A673 (cell line): ENCODE data around the gene ARID5B. TPM values are rescaled to one million over a fixed set of nuclear protein-coding genes. Genes with fewer than 3 reads are reported as not detected.

ENCODE experiments used
- BruUV-seq: library from RNA; stranded (reverse); fragments of 400-500 nt; replicated peaks from 2 replicates; lab custom pipeline; 2021; lab: Mats Ljungman, UMichigan
- CTCF ChIA-PET: fragments of 300-600 bp; sonication (Branson Sonifier 250); formaldehyde crosslinking; loops from one replicate; lab custom pipeline; 2022; ENCODE audit warnings: antibody characterized with exemption; lab: Charles Lee
- POLR2A ChIA-PET: fragments of 300-600 bp; sonication (Branson Sonifier 250); formaldehyde crosslinking; loops from one replicate; lab custom pipeline; 2022; ENCODE audit warnings: antibody characterized with exemption; ENCODE audit not compliant: low non-redundant PET; lab: Charles Lee
- DNase-seq: peaks from one replicate; pipeline ENCODE4 v3.0.0-alpha.2; 2015; ENCODE audit warnings: low spot score
- H3K27ac ChIP-seq: fragments of 200-600 bp; sonication (generic); 2 replicates; pipeline ENCODE4 v1.5.1; 2016; ENCODE audit warnings: mixed run types, low read depth, mild to moderate bottlenecking, mixed read lengths, antibody characterized with exemption, low read length; ENCODE audit not compliant: poor library complexity, severe bottlenecking
- H3K27me3 ChIP-seq: fragments of 200-600 bp; sonication (generic); replicated peaks from 2 replicates; pipeline ENCODE4 v1.6.1; 2017; ENCODE audit warnings: mixed run types, low read depth, mild to moderate bottlenecking, mixed read lengths, antibody characterized with exemption, low read length; ENCODE audit not compliant: insufficient read depth, poor library complexity
- H3K36me3 ChIP-seq: fragments of 200-600 bp; sonication (generic); 2 replicates; pipeline ENCODE4 v1.6.1; 2016; ENCODE audit warnings: mixed run types, mild to moderate bottlenecking, mixed read lengths, antibody characterized with exemption, low read length; ENCODE audit not compliant: insufficient read depth, poor library complexity, severe bottlenecking
- H3K4me1 ChIP-seq: fragments of 200-600 bp; sonication (generic); 2 replicates; pipeline ENCODE4 v1.6.1; 2017; ENCODE audit warnings: mixed run types, mild to moderate bottlenecking, mixed read lengths, antibody characterized with exemption, low read length; ENCODE audit not compliant: insufficient read depth, poor library complexity, severe bottlenecking
- H3K4me3 ChIP-seq: fragments of 200-600 bp; sonication (generic); 2 replicates; pipeline ENCODE4 v1.5.1; 2016; ENCODE audit warnings: low read depth, mixed run types, mild to moderate bottlenecking, mixed read lengths, low read length; ENCODE audit not compliant: poor library complexity, severe bottlenecking
- H3K9me3 ChIP-seq: fragments of 200-600 bp; sonication (generic); 2 replicates; pipeline ENCODE4 v1.6.1; 2016; ENCODE audit warnings: mixed run types, low read depth, mild to moderate bottlenecking, mixed read lengths, antibody characterized with exemption, low read length; ENCODE audit not compliant: poor library complexity, severe bottlenecking
- EZH2 ChIP-seq: fragments of 200-600 bp; sonication (generic); IDR thresholded peaks from 2 replicates; pipeline ENCODE4 v1.6.1; 2017; ENCODE audit warnings: borderline replicate concordance, low read depth, mild to moderate bottlenecking, mixed read lengths, antibody characterized with exemption, low read length; ENCODE audit not compliant: poor library complexity, severe bottlenecking
- intact Hi-C: fragments of 100-400 bp; cut with micrococcal nuclease; formaldehyde crosslinking; loops from one replicate; pipeline ENCODE4 v1.10.0; 2022; ENCODE audit not compliant: unreplicated experiment
- total RNA-seq: library from RNA; stranded (reverse); gene quantifications from 2 replicates; pipeline ENCODE4 v1.2.3, GENCODE V29; 2021
- TF ChIP-seq, protein P1 (sequence below): fragments of 300-800, 200-600 bp; sonication (generic); conservative IDR thresholded peaks from 2 replicates; pipeline ENCODE4 v1.5.1; 2017; ENCODE audit warnings: low read depth, mild to moderate bottlenecking, antibody characterized with exemption, low read length, moderate library complexity, mixed read lengths

Gene ARID5B
- total RNA-seq, 1 experiment from 2014 or later = 29.0 TPM

DNA sequence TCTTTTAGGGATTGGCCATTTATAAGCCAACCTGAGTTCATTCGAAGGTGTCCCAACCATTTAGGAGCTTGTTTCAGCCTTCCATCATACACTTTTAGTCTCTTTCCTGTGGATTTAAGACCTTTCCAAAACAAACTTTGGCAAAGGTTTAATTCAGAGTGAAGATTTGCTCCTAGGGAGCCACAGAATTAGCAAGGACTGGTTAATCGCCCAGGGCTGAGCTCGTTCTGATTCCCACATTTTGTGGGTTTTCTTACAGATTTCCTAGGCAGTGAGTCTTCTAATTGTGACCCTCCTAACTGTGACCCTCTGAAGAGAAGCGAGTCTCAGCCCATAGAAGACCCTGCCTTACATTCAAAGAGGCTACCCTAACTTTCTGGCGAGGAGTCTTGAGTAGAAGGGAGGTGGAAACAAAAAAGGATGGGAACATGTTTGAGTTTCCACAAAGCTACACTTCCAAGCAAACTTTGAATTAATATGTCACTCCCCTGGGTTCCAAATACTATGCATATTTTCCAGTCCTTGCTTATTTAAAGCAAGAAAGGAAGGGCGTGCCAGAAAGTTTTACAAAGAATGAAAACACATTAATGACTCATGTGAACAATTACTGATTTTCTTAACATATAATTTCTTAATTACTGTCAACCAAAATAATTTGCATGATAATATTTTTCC is 118.3 kb downstream of the ARID5B start:
- H3K9me3 ChIP-seq = no peaks in the 10 kb centered on the region
- H3K36me3 ChIP-seq = no peaks in the 10 kb centered on the region
- H3K4me3 ChIP-seq = peak overlapping the region; percentile 6
- peak; percentile 58 for DNase-seq
- BruUV-seq = no TSS peak
- no peaks in the 10 kb centered on the region for H3K27me3 ChIP-seq
- POLR2A ChIA-PET = no interaction called here
- no peak for TF ChIP-seq EZH2
- TF ChIP-seq, protein P1, sequence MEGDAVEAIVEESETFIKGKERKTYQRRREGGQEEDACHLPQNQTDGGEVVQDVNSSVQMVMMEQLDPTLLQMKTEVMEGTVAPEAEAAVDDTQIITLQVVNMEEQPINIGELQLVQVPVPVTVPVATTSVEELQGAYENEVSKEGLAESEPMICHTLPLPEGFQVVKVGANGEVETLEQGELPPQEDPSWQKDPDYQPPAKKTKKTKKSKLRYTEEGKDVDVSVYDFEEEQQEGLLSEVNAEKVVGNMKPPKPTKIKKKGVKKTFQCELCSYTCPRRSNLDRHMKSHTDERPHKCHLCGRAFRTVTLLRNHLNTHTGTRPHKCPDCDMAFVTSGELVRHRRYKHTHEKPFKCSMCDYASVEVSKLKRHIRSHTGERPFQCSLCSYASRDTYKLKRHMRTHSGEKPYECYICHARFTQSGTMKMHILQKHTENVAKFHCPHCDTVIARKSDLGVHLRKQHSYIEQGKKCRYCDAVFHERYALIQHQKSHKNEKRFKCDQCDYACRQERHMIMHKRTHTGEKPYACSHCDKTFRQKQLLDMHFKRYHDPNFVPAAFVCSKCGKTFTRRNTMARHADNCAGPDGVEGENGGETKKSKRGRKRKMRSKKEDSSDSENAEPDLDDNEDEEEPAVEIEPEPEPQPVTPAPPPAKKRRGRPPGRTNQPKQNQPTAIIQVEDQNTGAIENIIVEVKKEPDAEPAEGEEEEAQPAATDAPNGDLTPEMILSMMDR = no peak
- peaks cover 57% of the 10 kb centered on the region for H3K4me1 ChIP-seq
- intact Hi-C loops = no loop called here
- peak overlapping the region; percentile 63 for H3K27ac ChIP-seq
- CTCF ChIA-PET = no interaction called here

GRCh38 chr10:62021128-62021665 is 119.7 kb downstream of the ARID5B start:
- ChIA-PET POLR2A (no interaction called here), CTCF (no interaction called here)
- BruUV-seq = no TSS peak
- Histone ChIP-seq H3K4me1 (peaks cover 55% of the 10 kb centered on the region), H3K27me3 (no peaks in the 10 kb centered on the region), H3K9me3 (no peaks in the 10 kb centered on the region), H3K27ac (no peak overlapping the region), H3K36me3 (no peaks in the 10 kb centered on the region), H3K4me3 (no peak overlapping the region)
- TF ChIP-seq, protein P1 = no peak
- TF ChIP-seq EZH2 = no peak
- no peak for DNase-seq
- intact Hi-C loops = no loop called here

- no peaks in the 10 kb centered on the region for H3K36me3 ChIP-seq
- BruUV-seq = no TSS peak
- ChIA-PET POLR2A (no interaction called here), CTCF (no interaction called here)
- no peak overlapping the region for H3K4me3 ChIP-seq
- no peaks in the 10 kb centered on the region for H3K27me3 ChIP-seq
- H3K27ac ChIP-seq = no peak overlapping the region
- TF ChIP-seq, protein P1 = no peak
- no peak for TF ChIP-seq EZH2
- intact Hi-C loops = no loop called here
- peaks cover 50% of the 10 kb centered on the region for H3K4me1 ChIP-seq
- no peak for DNase-seq
- no peaks in the 10 kb centered on the region for H3K9me3 ChIP-seq
Measured at GRCh38 chr10:62021978-62022802, 120.7 kb downstream of the ARID5B start.
